Activated CD4-positive, alpha-beta memory T cell treated with anti-CD3 and anti-CD28 coated beads, Interleukin-2, amount 10 ng/mL, durations not matched to agents 7 days and 5 days (primary cell): Measurements from ENCODE around the gene NAALADL1. TPM values are rescaled to one million over a fixed set of nuclear protein-coding genes. Genes with fewer than 3 reads are reported as not detected.
A peak's percentile ranks its signal among the peaks of the same experiment; 100 is the strongest.

ENCODE experiments used
- CTCF ChIA-PET: fragments of 350-600 bp; sonication (Branson Sonifier 250); formaldehyde crosslinking; loops from one replicate; lab custom pipeline; 2021; ENCODE audit warnings: antibody characterized with exemption, inconsistent platforms; lab: Charles Lee
- POLR2A ChIA-PET: fragments of 350-600 bp; sonication (Branson Sonifier 250); formaldehyde crosslinking; loops from one replicate; lab custom pipeline; 2021; ENCODE audit warnings: antibody characterized with exemption; lab: Charles Lee
- DNase-seq: peaks from one replicate; pipeline ENCODE4 v3.0.0-alpha.2; 2020
- H3K27ac Mint-ChIP-seq: one replicate; pipeline ENCODE4 v1.8.0; 2021; ENCODE audit warnings: mild to moderate bottlenecking, mixed read lengths
- H3K27me3 Mint-ChIP-seq: one replicate; pipeline ENCODE4 v1.8.0; 2021; ENCODE audit warnings: mixed read lengths
- H3K36me3 Mint-ChIP-seq: one replicate; pipeline ENCODE4 v1.8.0; 2021; ENCODE audit warnings: low read depth, mixed read lengths
- H3K4me1 Mint-ChIP-seq: one replicate; pipeline ENCODE4 v1.8.0; 2021; ENCODE audit warnings: mixed read lengths
- H3K4me3 Mint-ChIP-seq: one replicate; pipeline ENCODE4 v1.8.0; 2021; ENCODE audit warnings: mild to moderate bottlenecking, mixed read lengths
- H3K9me3 Mint-ChIP-seq: one replicate; pipeline ENCODE4 v1.8.0; 2021; ENCODE audit warnings: mixed read lengths
- total RNA-seq, 2 experiments: library from RNA; stranded (reverse); gene quantifications; one replicate each; pipeline ENCODE4 v1.2.3, GENCODE V29; 2021

Gene NAALADL1
- total RNA-seq, 2 experiments from 2014 or later: 13.6 to 16.8 TPM

- peaks cover 15% of the 10 kb centered on the region for H3K4me1 Mint-ChIP-seq
- no peak overlapping the region for H3K4me3 Mint-ChIP-seq
- ChIA-PET CTCF (interaction anchor here (1.4 kb wide), 1 partner anchor 215 kb away, joined by 3 read pairs; the partner anchor contains the start of gene CDC42BPG), POLR2A (interaction anchor here (0.7 to 1.1 kb wide), 2 partner anchors 17 to 23 kb away, joined by 3 read pairs; no protein-coding TSS in a partner anchor)
- no peak for DNase-seq
- no peak overlapping the region for H3K27ac Mint-ChIP-seq
- H3K9me3 Mint-ChIP-seq: no peaks in the 10 kb centered on the region
- H3K27me3 Mint-ChIP-seq: no peaks in the 10 kb centered on the region
- H3K36me3 Mint-ChIP-seq: no peaks in the 10 kb centered on the region
Measured at GRCh38 chr11:65059523-65059922, 1.2 kb upstream of the NAALADL1 start.

GRCh38 chr11:65058012-65058411 is 341 bp downstream of the NAALADL1 start:
- no peak for DNase-seq
- Mint-ChIP-seq H3K9me3 (no peaks in the 10 kb centered on the region), H3K4me1 (peaks cover 27% of the 10 kb centered on the region), H3K36me3 (no peaks in the 10 kb centered on the region), H3K4me3 (no peak overlapping the region), H3K27ac (no peak overlapping the region), H3K27me3 (no peaks in the 10 kb centered on the region)
- CTCF ChIA-PET: no interaction called here
- POLR2A ChIA-PET: no interaction called here

GRCh38 chr11:65057526-65057925 is 827 bp downstream of the NAALADL1 start:
- no peak overlapping the region for H3K27ac Mint-ChIP-seq

GRCh38 chr11:65056999-65057398 is 1.4 kb downstream of the NAALADL1 start:
- H3K27ac Mint-ChIP-seq: no peak overlapping the region
- no peaks in the 10 kb centered on the region for H3K36me3 Mint-ChIP-seq
- H3K4me1 Mint-ChIP-seq: peaks cover 29% of the 10 kb centered on the region
- no peak for DNase-seq
- H3K9me3 Mint-ChIP-seq: no peaks in the 10 kb centered on the region
- ChIA-PET CTCF (no interaction called here), POLR2A (no interaction called here)
- no peak overlapping the region for H3K4me3 Mint-ChIP-seq
- H3K27me3 Mint-ChIP-seq: no peaks in the 10 kb centered on the region

More at GRCh38 chr11:65057526-65057925, 827 bp downstream of the NAALADL1 start:
- H3K9me3 Mint-ChIP-seq: no peaks in the 10 kb centered on the region
- ChIA-PET CTCF (no interaction called here), POLR2A (no interaction called here)
- no peaks in the 10 kb centered on the region for H3K36me3 Mint-ChIP-seq
- H3K27me3 Mint-ChIP-seq: no peaks in the 10 kb centered on the region
- no peak overlapping the region for H3K4me3 Mint-ChIP-seq
- no peak for DNase-seq
- H3K4me1 Mint-ChIP-seq: peaks cover 29% of the 10 kb centered on the region

- Mint-ChIP-seq H3K27ac (no peak overlapping the region), H3K36me3 (no peaks in the 10 kb centered on the region), H3K27me3 (no peaks in the 10 kb centered on the region), H3K4me3 (no peak overlapping the region), H3K4me1 (peaks cover 28% of the 10 kb centered on the region), H3K9me3 (no peaks in the 10 kb centered on the region)
- POLR2A ChIA-PET: no interaction called here
- CTCF ChIA-PET: no interaction called here
- no peak for DNase-seq
Measured at GRCh38 chr11:65055538-65055937, 2.8 kb downstream of the NAALADL1 start.

GRCh38 chr11:65053827-65054508 is 4.4 kb downstream of the NAALADL1 start:
- Mint-ChIP-seq H3K9me3 (no peaks in the 10 kb centered on the region), H3K27ac (peak overlapping the region; percentile 59), H3K4me3 (no peak overlapping the region), H3K4me1 (peaks cover 19% of the 10 kb centered on the region), H3K27me3 (no peaks in the 10 kb centered on the region), H3K36me3 (no peaks in the 10 kb centered on the region)
- ChIA-PET POLR2A (interaction anchor here (1.0 to 1.2 kb wide), 2 partner anchors 13 to 29 kb away, joined by 3 to 4 read pairs; partner anchors contain the start of gene SAC3D1), CTCF (no interaction called here)
- no peak for DNase-seq

- Mint-ChIP-seq H3K36me3 (peaks cover 4% of the 10 kb centered on the region), H3K9me3 (no peaks in the 10 kb centered on the region), H3K4me1 (peaks cover 35% of the 10 kb centered on the region), H3K27me3 (no peaks in the 10 kb centered on the region), H3K4me3 (no peak overlapping the region), H3K27ac (no peak overlapping the region)
- DNase-seq: no peak
- ChIA-PET CTCF (no interaction called here), POLR2A (no interaction called here)
Measured at GRCh38 chr11:65051398-65051858, 6.9 kb downstream of the NAALADL1 start.

GRCh38 chr11:65047581-65048422 is 10.6 kb downstream of the NAALADL1 start:
- H3K27me3 Mint-ChIP-seq: no peaks in the 10 kb centered on the region
- H3K4me1 Mint-ChIP-seq: peaks cover 44% of the 10 kb centered on the region
- peaks cover 22% of the 10 kb centered on the region for H3K36me3 Mint-ChIP-seq
- CTCF ChIA-PET: interaction anchor here (1.5 kb wide), 1 partner anchor 20 kb away, joined by 3 read pairs; no protein-coding TSS in a partner anchor
- peak overlapping the region; percentile 77 for H3K4me3 Mint-ChIP-seq
- no peaks in the 10 kb centered on the region for H3K9me3 Mint-ChIP-seq
- H3K27ac Mint-ChIP-seq: peak overlapping the region; percentile 69
- peak; percentile 28 for DNase-seq
- POLR2A ChIA-PET: interaction anchor here (1.1 to 1.8 kb wide), 3 partner anchors 30 to 35 kb away, joined by 3 to 5 read pairs (median 4); partner anchors contain the start of gene ARL2

GRCh38 chr11:65045728-65046127 is 12.6 kb downstream of the NAALADL1 start:
- Mint-ChIP-seq H3K27me3 (no peaks in the 10 kb centered on the region), H3K27ac (peak overlapping the region; percentile 26), H3K4me3 (no peak overlapping the region), H3K4me1 (peaks cover 50% of the 10 kb centered on the region), H3K36me3 (peaks cover 28% of the 10 kb centered on the region), H3K9me3 (no peaks in the 10 kb centered on the region)
- POLR2A ChIA-PET: interaction anchor here (0.9 to 1.4 kb wide), 3 partner anchors 17 to 38 kb away, joined by 3 to 4 read pairs (median 4); partner anchors contain the start of gene ARL2
- CTCF ChIA-PET: interaction anchor here (1.2 kb wide), 1 partner anchor 31 kb away, joined by 3 read pairs; the partner anchor contains the start of gene ARL2
- DNase-seq: no peak

- Mint-ChIP-seq H3K9me3 (no peaks in the 10 kb centered on the region), H3K36me3 (peaks cover 28% of the 10 kb centered on the region), H3K27ac (no peak overlapping the region), H3K27me3 (no peaks in the 10 kb centered on the region), H3K4me3 (no peak overlapping the region), H3K4me1 (peaks cover 53% of the 10 kb centered on the region)
- ChIA-PET CTCF (no interaction called here), POLR2A (interaction anchor here (0.9 to 1.4 kb wide), 3 partner anchors 16 to 38 kb away, joined by 3 to 4 read pairs (median 4); partner anchors contain the start of gene ARL2)
- DNase-seq: no peak
Measured at GRCh38 chr11:65045061-65045460, 13.3 kb downstream of the NAALADL1 start.

GRCh38 chr11:65043881-65044501 is 14.4 kb downstream of the NAALADL1 start:
- Mint-ChIP-seq H3K27me3 (no peaks in the 10 kb centered on the region), H3K9me3 (no peaks in the 10 kb centered on the region), H3K4me1 (peaks cover 57% of the 10 kb centered on the region), H3K36me3 (peaks cover 31% of the 10 kb centered on the region), H3K27ac (no peak overlapping the region), H3K4me3 (no peak overlapping the region)
- CTCF ChIA-PET: no interaction called here
- no peak for DNase-seq
- POLR2A ChIA-PET: interaction anchor here (4.8 kb wide), 1 partner anchor 17 kb away, joined by 51 read pairs; the partner anchor contains the start of gene SNX15

- Mint-ChIP-seq H3K36me3 (peaks cover 37% of the 10 kb centered on the region), H3K4me3 (peak overlapping the region; percentile 91), H3K4me1 (peaks cover 57% of the 10 kb centered on the region), H3K9me3 (no peaks in the 10 kb centered on the region), H3K27ac (no peak overlapping the region), H3K27me3 (no peaks in the 10 kb centered on the region)
- ChIA-PET POLR2A (interaction anchor here (1.0 to 4.8 kb wide), 3 partner anchors 16 to 219 kb away, joined by 4 to 51 read pairs (median 43); partner anchors contain the start of genes CDCA5, POLA2, SNX15 and ZFPL1), CTCF (interaction anchor here (0.9 kb wide), 1 partner anchor 67 kb away, joined by 3 read pairs; no protein-coding TSS in a partner anchor)
- no peak for DNase-seq
Measured at GRCh38 chr11:65042891-65043290, 15.5 kb downstream of the NAALADL1 start.
